ENCODE measurements around the gene NDFIP1.

- TF ChIP-seq MYC (IDR thresholded peaks at IDR 0.05; ENCODE audit: low read depth, low read length) = no peak
- TF ChIP-seq CTCF (IDR thresholded peaks at IDR 0.05; ENCODE audit: low read depth, low read length) = no peak
- TF ChIP-seq POLR2A (IDR thresholded peaks at IDR 0.05; ENCODE audit: extremely low read depth, insufficient read length) = no peak
Measured at GRCh38 chr5:142197098-142197497, 88.5 kb downstream of the NDFIP1 start.

Measured in NB4 (cell line).